Measurements from ENCODE around the gene ELMO1. TPM values are rescaled to one million over a fixed set of nuclear protein-coding genes. Genes with fewer than 3 reads are reported as not detected.

Gene ELMO1
- total and polyA plus RNA-seq, 11 donors: 6.9 to 38.6 (median 14.7) TPM

DNA sequence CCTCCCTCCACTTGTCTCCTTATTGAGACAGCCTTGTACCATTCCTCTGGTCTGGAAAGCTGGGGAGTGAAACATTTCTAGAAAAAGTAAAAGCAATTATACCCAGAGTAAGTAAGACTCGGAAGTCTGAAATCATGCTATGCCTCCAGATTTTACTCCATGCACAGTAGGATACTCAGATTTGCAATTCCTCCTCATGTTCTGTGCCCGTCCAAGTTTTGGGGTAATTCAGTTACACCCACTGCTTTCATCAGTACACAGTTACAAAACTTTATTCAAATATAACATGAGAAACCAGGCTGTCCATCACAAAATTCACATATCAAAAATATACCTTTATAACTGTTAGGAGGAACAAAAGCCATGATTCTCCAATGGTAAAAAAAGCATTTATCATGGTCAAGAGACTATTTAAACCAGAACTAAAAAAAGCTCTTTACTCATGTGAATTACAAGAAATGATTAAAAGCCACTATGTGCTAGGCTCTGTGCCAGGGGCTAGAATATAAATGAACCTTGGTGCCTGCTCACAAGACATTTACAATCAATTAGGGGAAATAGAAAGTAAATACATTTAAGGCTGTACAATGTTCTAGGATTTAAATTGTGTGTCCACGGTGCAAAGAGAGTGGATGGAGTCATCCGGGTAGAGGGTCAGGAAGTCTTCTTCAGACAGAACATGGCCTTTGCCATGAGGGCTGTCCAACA, 320.2 kb downstream of the ELMO1 start:
- intact Hi-C loops (cut with DNase I): no loop called here
- H3K27ac ChIP-seq: peak overlapping the region in 1 of 12 donors; percentile 58

DNA sequence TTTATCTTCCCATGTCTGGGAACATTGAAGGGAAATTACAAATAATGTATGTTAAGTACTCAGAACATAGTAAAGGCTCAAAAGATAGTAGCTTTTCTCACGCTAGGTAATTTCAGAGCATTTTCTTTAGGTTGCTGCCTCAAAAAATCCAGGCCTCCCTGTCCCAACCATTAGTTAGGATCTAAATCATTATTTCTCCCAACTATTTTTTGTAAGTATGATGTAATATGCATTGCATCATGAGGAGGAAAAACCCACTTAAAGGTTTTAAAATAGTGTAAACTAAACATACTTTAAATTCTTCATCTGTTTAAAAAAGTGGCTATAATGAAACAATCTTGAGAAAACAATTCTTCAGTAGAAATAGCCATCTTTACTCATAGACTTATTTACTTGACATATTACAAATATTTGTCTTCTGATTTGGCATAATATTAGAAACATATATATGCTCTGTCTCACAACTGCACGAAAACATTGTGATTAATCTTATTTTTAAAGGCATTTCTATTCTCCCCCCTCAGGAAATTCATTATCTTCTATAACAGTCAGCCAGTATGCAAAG, 329.3 kb downstream of the ELMO1 start:
- intact Hi-C loops (cut with DNase I): no loop called here
- DNase-seq (no peak), ATAC-seq (no peak)
- Histone ChIP-seq H3K27ac (no peak overlapping the region), H3K36me3 (no peaks in the 10 kb centered on the region), H3K4me3 (no peak overlapping the region), H3K27me3 (no peaks in the 10 kb centered on the region), H3K4me1 (peaks cover 0 to 7% (median 0%) of the 10 kb centered on the region in 12 donors), H3K9me3 (peaks cover 0 to 3% (median 0%) of the 10 kb centered on the region in 12 donors)
- WGBS, 4 donors: 87 to 93% (median 91%) methylated on average over 2 of the region's 2 CpGs
- no peak for TF ChIP-seq POLR2A (IDR thresholded peaks at IDR 0.05)
- TF ChIP-seq, protein P1, sequence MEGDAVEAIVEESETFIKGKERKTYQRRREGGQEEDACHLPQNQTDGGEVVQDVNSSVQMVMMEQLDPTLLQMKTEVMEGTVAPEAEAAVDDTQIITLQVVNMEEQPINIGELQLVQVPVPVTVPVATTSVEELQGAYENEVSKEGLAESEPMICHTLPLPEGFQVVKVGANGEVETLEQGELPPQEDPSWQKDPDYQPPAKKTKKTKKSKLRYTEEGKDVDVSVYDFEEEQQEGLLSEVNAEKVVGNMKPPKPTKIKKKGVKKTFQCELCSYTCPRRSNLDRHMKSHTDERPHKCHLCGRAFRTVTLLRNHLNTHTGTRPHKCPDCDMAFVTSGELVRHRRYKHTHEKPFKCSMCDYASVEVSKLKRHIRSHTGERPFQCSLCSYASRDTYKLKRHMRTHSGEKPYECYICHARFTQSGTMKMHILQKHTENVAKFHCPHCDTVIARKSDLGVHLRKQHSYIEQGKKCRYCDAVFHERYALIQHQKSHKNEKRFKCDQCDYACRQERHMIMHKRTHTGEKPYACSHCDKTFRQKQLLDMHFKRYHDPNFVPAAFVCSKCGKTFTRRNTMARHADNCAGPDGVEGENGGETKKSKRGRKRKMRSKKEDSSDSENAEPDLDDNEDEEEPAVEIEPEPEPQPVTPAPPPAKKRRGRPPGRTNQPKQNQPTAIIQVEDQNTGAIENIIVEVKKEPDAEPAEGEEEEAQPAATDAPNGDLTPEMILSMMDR (IDR thresholded peaks at IDR 0.05): no peak

More for the DNA sequence above, 320.2 kb downstream of the ELMO1 start:
- Histone ChIP-seq H3K4me3 (no peak overlapping the region), H3K36me3 (peaks cover 0 to 24% (median 7%) of the 10 kb centered on the region in 9 donors), H3K27me3 (no peaks in the 10 kb centered on the region), H3K4me1 (peaks cover 0 to 17% (median 10%) of the 10 kb centered on the region in 12 donors), H3K9me3 (peaks cover 0 to 8% (median 0%) of the 10 kb centered on the region in 12 donors)
- DNase-seq (no peak), ATAC-seq (peak in 3 of 4 donors; percentile 29 to 68 (median 51))
- no peak for TF ChIP-seq POLR2A (IDR thresholded peaks at IDR 0.05)
- TF ChIP-seq, protein P1 (IDR thresholded peaks at IDR 0.05): no peak
- WGBS, 4 donors: 76 to 86% (median 81%) methylated on average over 4 of the region's 4 CpGs

DNA sequence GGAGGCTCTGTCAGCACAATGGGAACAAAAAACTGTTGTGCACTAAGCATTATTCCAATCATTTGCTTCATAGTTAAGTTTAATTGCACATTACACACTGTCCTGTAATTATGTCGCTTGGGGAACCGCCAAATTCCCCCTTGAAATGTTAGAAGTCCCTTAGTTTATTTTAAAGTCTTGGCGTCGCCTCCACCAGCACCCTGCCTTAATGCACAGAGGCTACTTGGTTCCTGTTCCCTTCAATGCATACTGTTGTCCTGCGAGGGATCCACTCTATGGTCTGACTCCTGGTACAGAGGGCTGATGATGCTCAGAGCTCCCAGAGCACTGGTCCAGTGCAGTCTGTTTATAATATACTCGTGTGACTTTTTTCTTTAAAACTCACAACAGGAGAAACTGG, 330.7 kb downstream of the ELMO1 start:
- TF ChIP-seq, protein P1 (IDR thresholded peaks at IDR 0.05): no peak
- TF ChIP-seq POLR2A (IDR thresholded peaks at IDR 0.05): no peak
- Histone ChIP-seq H3K36me3 (no peaks in the 10 kb centered on the region), H3K4me3 (no peak overlapping the region), H3K4me1 (peaks cover 0 to 7% (median 0%) of the 10 kb centered on the region in 12 donors), H3K27me3 (no peaks in the 10 kb centered on the region), H3K27ac (no peak overlapping the region), H3K9me3 (peaks cover 0 to 3% (median 0%) of the 10 kb centered on the region in 12 donors)
- intact Hi-C loops (cut with DNase I): no loop called here
- no peak for DNase-seq
- WGBS, 4 donors: 73 to 78% (median 75%) methylated on average over 6 of the region's 6 CpGs
- no peak for ATAC-seq

DNA sequence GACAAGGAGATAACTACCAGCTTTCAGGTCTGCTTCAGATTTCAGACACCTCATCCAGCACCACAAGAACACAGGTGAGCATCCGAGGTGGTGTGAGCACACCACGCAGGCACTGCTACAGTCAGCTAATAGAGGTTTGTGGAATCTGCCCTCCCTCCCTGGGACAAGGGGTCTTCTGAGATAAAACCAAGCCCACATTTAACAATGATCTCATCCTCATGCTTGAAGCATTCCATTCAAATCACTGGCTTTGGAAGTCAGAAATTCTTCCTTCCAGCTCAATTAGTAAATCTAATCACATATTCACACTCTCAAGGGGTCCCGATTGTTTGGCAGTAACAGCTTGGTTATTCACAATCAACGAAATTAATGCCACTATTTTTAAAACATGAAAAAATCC, 331.4 kb downstream of the ELMO1 start:
- H3K4me1 ChIP-seq: peaks cover 0 to 7% (median 0%) of the 10 kb centered on the region in 12 donors
- intact Hi-C loops (cut with DNase I): no loop called here
- no peak overlapping the region for H3K27ac ChIP-seq
- 38 to 53% (median 43%) methylated on average over 4 of the region's 4 CpGs for WGBS, 4 donors
- peaks cover 0 to 3% (median 0%) of the 10 kb centered on the region in 12 donors for H3K9me3 ChIP-seq
- no peaks in the 10 kb centered on the region for H3K36me3 ChIP-seq
- no peak overlapping the region for H3K4me3 ChIP-seq
- DNase-seq (no peak), ATAC-seq (no peak)
- H3K27me3 ChIP-seq: no peaks in the 10 kb centered on the region
- TF ChIP-seq, protein P1 (IDR thresholded peaks at IDR 0.05): no peak
- TF ChIP-seq POLR2A (IDR thresholded peaks at IDR 0.05): no peak

All from heart left ventricle (tissue), 16 donors.